T47D (cell line): Measurements from ENCODE around the gene TERB1.
"Not testable (repeated sequence)": the region's sequence is repeated elsewhere in the genome, so short reads cannot be mapped to it uniquely, and the experiment has no call there.

Source experiments
- DNase-seq, 2 experiments: peaks; one replicate each; pipeline versions ENCODE4 v3.0.0 to v3.0.0-alpha.2; 2011 to 2012; ENCODE audit warnings: low read depth in 1 of 2, low spot score in 1 of 2
- JUND ChIP-seq: IDR thresholded peaks from 2 replicates; pipeline ENCODE4 v1.6.1; 2012; ENCODE audit warnings: low read depth
- in situ Hi-C: cut with HindIII; loops from 2 replicates; pipeline ENCODE4 v1.10.0; 2016; ENCODE audit warnings: low sequenced_read_pairs, low pct_unique_long_range_greater_than_20kb

Gene TERB1

GRCh38 chr16:66800856-66801255 lies 528 bp downstream of the TERB1 start:
- in situ Hi-C loops = no loop called here
- no peak for TF ChIP-seq JUND
- no peak for DNase-seq

GRCh38 chr16:66798161-66798560 lies 3.2 kb downstream of the TERB1 start:
- no peak for DNase-seq
- in situ Hi-C loops = no loop called here
- no peak for TF ChIP-seq JUND

- in situ Hi-C loops = not testable (repeated sequence)
These were observed 7.4 kb downstream of the TERB1 start for GRCh38 chr16:66793984-66794383.

GRCh38 chr16:66790130-66790733 lies 11.2 kb downstream of the TERB1 start:
- in situ Hi-C loops = no loop called here
- no peak for DNase-seq
- no peak for TF ChIP-seq JUND

More at GRCh38 chr16:66793984-66794383, 7.4 kb downstream of the TERB1 start:
- DNase-seq = not testable (repeated sequence)

- no peak for DNase-seq
- no peak for TF ChIP-seq JUND
- in situ Hi-C loops = no loop called here
These were observed 14.0 kb downstream of the TERB1 start for GRCh38 chr16:66787427-66787826.

- no peak for TF ChIP-seq JUND
- in situ Hi-C loops = no loop called here
- no peak for DNase-seq
These were observed 14.8 kb downstream of the TERB1 start for GRCh38 chr16:66786551-66786950.

- in situ Hi-C loops = no loop called here
- DNase-seq = no peak
- no peak for TF ChIP-seq JUND
These were observed 24.9 kb downstream of the TERB1 start for GRCh38 chr16:66776457-66776856.

- in situ Hi-C loops = no loop called here
- no peak for DNase-seq
- TF ChIP-seq JUND = no peak
These were observed 26.4 kb downstream of the TERB1 start for GRCh38 chr16:66774981-66775380.

GRCh38 chr16:66758086-66758485 lies 43.3 kb downstream of the TERB1 start:
- no peak for TF ChIP-seq JUND
- in situ Hi-C loops = no loop called here
- DNase-seq = no peak

GRCh38 chr16:66754819-66755218 lies 46.6 kb downstream of the TERB1 start:
- in situ Hi-C loops = no loop called here
- no peak for DNase-seq
- no peak for TF ChIP-seq JUND

GRCh38 chr16:66754211-66754610 lies 47.2 kb downstream of the TERB1 start:
- DNase-seq = no peak
- no peak for TF ChIP-seq JUND
- in situ Hi-C loops = no loop called here

- TF ChIP-seq JUND = no peak
- in situ Hi-C loops = no loop called here
- DNase-seq = no peak
These were observed 48.4 kb downstream of the TERB1 start for GRCh38 chr16:66752958-66753357.

GRCh38 chr16:66752379-66752778 lies 49.0 kb downstream of the TERB1 start:
- no peak for DNase-seq
- in situ Hi-C loops = no loop called here
- TF ChIP-seq JUND = no peak

- no peak for TF ChIP-seq JUND
- in situ Hi-C loops = no loop called here
- no peak for DNase-seq
These were observed 49.4 kb downstream of the TERB1 start for GRCh38 chr16:66751992-66752322.
